ENCODE results near the gene PAPSS1. TPM values are rescaled to one million over a fixed set of nuclear protein-coding genes. Genes with fewer than 3 reads are reported as not detected.
"Not testable (repeated sequence)": the region's sequence is repeated elsewhere in the genome, so short reads cannot be mapped to it uniquely, and the experiment has no call there.

Gene PAPSS1
- total RNA-seq, 1 experiment from 2014 or later: 22.1 TPM

GRCh38 chr4:107699466-107700206 lies 20.4 kb downstream of the PAPSS1 start:
- no peak for DNase-seq (ENCODE audit: low read depth)
- in situ Hi-C loops (cut with HindIII; ENCODE audit: low pct_unique_long_range_greater_than_20kb, low sequenced_read_pairs): no loop called here

GRCh38 chr4:107696187-107696586 lies 23.8 kb downstream of the PAPSS1 start:
- in situ Hi-C loops (cut with HindIII; ENCODE audit: low pct_unique_long_range_greater_than_20kb, low sequenced_read_pairs); DNase-seq (ENCODE audit: low read depth): not testable (repeated sequence)

GRCh38 chr4:107693132-107693531 lies 26.9 kb downstream of the PAPSS1 start:
- in situ Hi-C loops (cut with HindIII; ENCODE audit: low pct_unique_long_range_greater_than_20kb, low sequenced_read_pairs): no loop called here
- DNase-seq (ENCODE audit: low read depth): no peak

GRCh38 chr4:107692202-107692601 lies 27.8 kb downstream of the PAPSS1 start:
- in situ Hi-C loops (cut with HindIII; ENCODE audit: low pct_unique_long_range_greater_than_20kb, low sequenced_read_pairs): no loop called here
- no peak for DNase-seq (ENCODE audit: low read depth)

- in situ Hi-C loops (cut with HindIII; ENCODE audit: low pct_unique_long_range_greater_than_20kb, low sequenced_read_pairs): no loop called here
- DNase-seq (ENCODE audit: low read depth): no peak
These were observed 28.7 kb downstream of the PAPSS1 start for GRCh38 chr4:107691378-107691777.

GRCh38 chr4:107689912-107690587 lies 30.0 kb downstream of the PAPSS1 start:
- in situ Hi-C loops (cut with HindIII; ENCODE audit: low pct_unique_long_range_greater_than_20kb, low sequenced_read_pairs): no loop called here
- DNase-seq (ENCODE audit: low read depth): peak; percentile 63

GRCh38 chr4:107688421-107688820 lies 31.6 kb downstream of the PAPSS1 start:
- in situ Hi-C loops (cut with HindIII; ENCODE audit: low pct_unique_long_range_greater_than_20kb, low sequenced_read_pairs): no loop called here
- DNase-seq (ENCODE audit: low read depth): no peak

GRCh38 chr4:107685740-107686139 lies 34.3 kb downstream of the PAPSS1 start:
- in situ Hi-C loops (cut with HindIII; ENCODE audit: low pct_unique_long_range_greater_than_20kb, low sequenced_read_pairs): no loop called here
- DNase-seq (ENCODE audit: low read depth): no peak

- in situ Hi-C loops (cut with HindIII; ENCODE audit: low pct_unique_long_range_greater_than_20kb, low sequenced_read_pairs): no loop called here
These were observed 36.2 kb downstream of the PAPSS1 start for GRCh38 chr4:107683873-107684272.

GRCh38 chr4:107682306-107682705 lies 37.7 kb downstream of the PAPSS1 start:
- in situ Hi-C loops (cut with HindIII; ENCODE audit: low pct_unique_long_range_greater_than_20kb, low sequenced_read_pairs): no loop called here
- no peak for DNase-seq (ENCODE audit: low read depth)

More at GRCh38 chr4:107683873-107684272, 36.2 kb downstream of the PAPSS1 start:
- no peak for DNase-seq (ENCODE audit: low read depth)

- in situ Hi-C loops (cut with HindIII; ENCODE audit: low pct_unique_long_range_greater_than_20kb, low sequenced_read_pairs): no loop called here
- DNase-seq (ENCODE audit: low read depth): no peak
These were observed 51.0 kb downstream of the PAPSS1 start for GRCh38 chr4:107669068-107669467.

- DNase-seq (ENCODE audit: low read depth): no peak
- in situ Hi-C loops (cut with HindIII; ENCODE audit: low pct_unique_long_range_greater_than_20kb, low sequenced_read_pairs): no loop called here
These were observed 53.9 kb downstream of the PAPSS1 start for GRCh38 chr4:107666134-107666533.

GRCh38 chr4:107665001-107665400 lies 55.0 kb downstream of the PAPSS1 start:
- DNase-seq (ENCODE audit: low read depth): no peak

GRCh38 chr4:107658400-107659336 lies 61.4 kb downstream of the PAPSS1 start:
- in situ Hi-C loops (cut with HindIII; ENCODE audit: low pct_unique_long_range_greater_than_20kb, low sequenced_read_pairs): no loop called here
- DNase-seq (ENCODE audit: low read depth): no peak

More at GRCh38 chr4:107665001-107665400, 55.0 kb downstream of the PAPSS1 start:
- in situ Hi-C loops (cut with HindIII; ENCODE audit: low pct_unique_long_range_greater_than_20kb, low sequenced_read_pairs): no loop called here

GRCh38 chr4:107655289-107655688 lies 64.7 kb downstream of the PAPSS1 start:
- no peak for DNase-seq (ENCODE audit: low read depth)
- in situ Hi-C loops (cut with HindIII; ENCODE audit: low pct_unique_long_range_greater_than_20kb, low sequenced_read_pairs): no loop called here

GRCh38 chr4:107654694-107655093 lies 65.3 kb downstream of the PAPSS1 start:
- in situ Hi-C loops (cut with HindIII; ENCODE audit: low pct_unique_long_range_greater_than_20kb, low sequenced_read_pairs): no loop called here
- no peak for DNase-seq (ENCODE audit: low read depth)

GRCh38 chr4:107651408-107651807 lies 68.6 kb downstream of the PAPSS1 start:
- DNase-seq (ENCODE audit: low read depth); in situ Hi-C loops (cut with HindIII; ENCODE audit: low pct_unique_long_range_greater_than_20kb, low sequenced_read_pairs): not testable (repeated sequence)

GRCh38 chr4:107650251-107650650 lies 69.8 kb downstream of the PAPSS1 start:
- DNase-seq (ENCODE audit: low read depth): no peak
- in situ Hi-C loops (cut with HindIII; ENCODE audit: low pct_unique_long_range_greater_than_20kb, low sequenced_read_pairs): no loop called here
